Neutrophil (primary cell): Measurements from ENCODE around the gene SHISAL1.

ENCODE experiments used
- H3K27ac ChIP-seq: fragments of 200-600 bp; sonication (generic); 2 replicates; pipeline ENCODE4 v1.5.1; 2016; ENCODE audit warnings: mild to moderate bottlenecking, moderate library complexity
- H3K27me3 ChIP-seq: fragments of 200-600 bp; sonication (generic); 2 replicates; pipeline ENCODE4 v1.6.0; 2016; ENCODE audit warnings: mild to moderate bottlenecking
- H3K36me3 ChIP-seq: fragments of 200-600 bp; sonication (generic); 2 replicates; pipeline ENCODE4 v1.5.1; 2017
- H3K4me1 ChIP-seq, 2 experiments: fragments of 200-600 bp in 1 of 2; sonication (generic) in 1 of 2; 1 replicate in 1 of 2; 2 replicates in 1 of 2; pipeline versions ENCODE4 v1.5.1 to v1.6.1; 2013 to 2016; ENCODE audit warnings: low read depth in 1 of 2, low read length in 1 of 2, mild to moderate bottlenecking in 1 of 2, moderate library complexity in 1 of 2; ENCODE audit not compliant: control insufficient read depth in 1 of 2, insufficient read depth in 1 of 2
- H3K4me3 ChIP-seq, 2 experiments: fragments of 200-600 bp in 1 of 2; sonication (generic) in 1 of 2; 1 replicate in 1 of 2; 2 replicates in 1 of 2; pipeline ENCODE4 v1.5.1; 2013 to 2016; ENCODE audit warnings: low read depth in 1 of 2, low read length in 1 of 2, mild to moderate bottlenecking in 1 of 2, moderate library complexity in 1 of 2
- H3K9me3 ChIP-seq: fragments of 200-600 bp; sonication (generic); 2 replicates; pipeline ENCODE4 v1.5.1; 2016
- TF ChIP-seq, protein P1 (sequence below): fragments of 200-600 bp; sonication (generic); IDR thresholded peaks from 2 replicates; pipeline ENCODE4 v1.5.1; 2016; ENCODE audit warnings: antibody characterized with exemption

SHISAL1 gene

DNA sequence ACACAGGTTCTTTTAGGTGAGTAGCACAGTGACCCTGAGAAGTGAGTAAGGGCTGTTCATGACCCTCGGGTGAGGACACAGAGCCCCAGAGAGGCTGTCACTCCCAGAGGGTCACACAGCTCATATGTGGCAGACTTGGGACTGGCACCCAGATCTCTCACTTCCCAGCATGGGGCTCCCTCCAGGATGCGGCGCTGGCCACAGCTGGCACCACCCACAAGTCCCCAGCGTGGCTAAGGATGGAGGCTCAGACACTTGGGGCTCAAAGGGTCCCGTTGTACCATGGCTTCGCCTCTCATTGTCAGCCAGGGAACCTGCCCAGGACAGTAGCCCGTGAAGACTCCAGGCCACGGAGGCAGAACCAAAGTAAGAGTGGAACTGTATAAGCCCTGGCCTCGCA lies 6.0 kb upstream of the SHISAL1 start:
- H3K9me3 ChIP-seq: no peaks in the 10 kb centered on the region
- H3K36me3 ChIP-seq: no peaks in the 10 kb centered on the region
- TF ChIP-seq, protein P1, sequence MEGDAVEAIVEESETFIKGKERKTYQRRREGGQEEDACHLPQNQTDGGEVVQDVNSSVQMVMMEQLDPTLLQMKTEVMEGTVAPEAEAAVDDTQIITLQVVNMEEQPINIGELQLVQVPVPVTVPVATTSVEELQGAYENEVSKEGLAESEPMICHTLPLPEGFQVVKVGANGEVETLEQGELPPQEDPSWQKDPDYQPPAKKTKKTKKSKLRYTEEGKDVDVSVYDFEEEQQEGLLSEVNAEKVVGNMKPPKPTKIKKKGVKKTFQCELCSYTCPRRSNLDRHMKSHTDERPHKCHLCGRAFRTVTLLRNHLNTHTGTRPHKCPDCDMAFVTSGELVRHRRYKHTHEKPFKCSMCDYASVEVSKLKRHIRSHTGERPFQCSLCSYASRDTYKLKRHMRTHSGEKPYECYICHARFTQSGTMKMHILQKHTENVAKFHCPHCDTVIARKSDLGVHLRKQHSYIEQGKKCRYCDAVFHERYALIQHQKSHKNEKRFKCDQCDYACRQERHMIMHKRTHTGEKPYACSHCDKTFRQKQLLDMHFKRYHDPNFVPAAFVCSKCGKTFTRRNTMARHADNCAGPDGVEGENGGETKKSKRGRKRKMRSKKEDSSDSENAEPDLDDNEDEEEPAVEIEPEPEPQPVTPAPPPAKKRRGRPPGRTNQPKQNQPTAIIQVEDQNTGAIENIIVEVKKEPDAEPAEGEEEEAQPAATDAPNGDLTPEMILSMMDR: no peak
- no peak overlapping the region for H3K4me3 ChIP-seq
- no peak overlapping the region for H3K27ac ChIP-seq
- peaks cover 3% of the 10 kb centered on the region for H3K27me3 ChIP-seq
- H3K4me1 ChIP-seq: no peaks in the 10 kb centered on the region

DNA sequence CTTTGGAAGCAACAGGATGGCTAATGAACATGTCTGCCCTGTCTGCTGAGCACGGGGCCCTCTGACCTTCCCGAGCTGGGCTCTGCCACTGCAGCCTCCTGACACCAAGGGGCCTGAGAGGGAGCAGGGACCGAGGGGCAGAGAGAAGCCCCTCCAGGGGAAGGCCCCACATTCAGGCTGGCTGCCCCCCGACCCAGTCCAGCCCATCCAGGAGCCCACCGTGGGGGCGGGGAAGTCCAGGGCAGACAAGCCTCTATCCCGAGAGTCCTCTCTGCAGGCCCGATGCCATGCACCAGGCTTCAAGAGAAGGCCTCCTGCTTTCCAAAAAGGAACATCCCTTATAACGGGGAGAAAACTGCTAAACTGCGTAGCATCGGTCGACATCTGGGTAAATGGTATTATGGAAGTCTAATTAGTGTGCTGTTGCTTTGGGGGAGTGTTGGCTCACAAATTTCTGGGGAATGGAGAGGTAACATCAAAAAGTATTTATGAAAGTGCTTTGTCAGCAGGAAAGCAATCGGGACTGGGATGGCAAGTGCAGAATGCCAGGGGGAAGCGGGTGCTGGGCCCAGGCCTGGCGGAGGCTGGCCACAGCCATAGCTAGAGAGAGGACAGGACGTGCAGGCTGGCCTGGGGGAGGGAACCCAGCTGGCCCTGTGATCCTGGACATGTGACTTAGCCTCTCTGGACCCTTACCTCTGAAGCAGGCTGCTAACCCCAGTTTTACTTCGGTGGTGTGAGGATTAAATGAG lies 5.3 kb upstream of the SHISAL1 start:
- Histone ChIP-seq H3K27ac (no peak overlapping the region), H3K27me3 (no peaks in the 10 kb centered on the region), H3K36me3 (no peaks in the 10 kb centered on the region), H3K4me3 (no peak overlapping the region), H3K4me1 (no peaks in the 10 kb centered on the region), H3K9me3 (no peaks in the 10 kb centered on the region)
- TF ChIP-seq, protein P1: no peak

DNA sequence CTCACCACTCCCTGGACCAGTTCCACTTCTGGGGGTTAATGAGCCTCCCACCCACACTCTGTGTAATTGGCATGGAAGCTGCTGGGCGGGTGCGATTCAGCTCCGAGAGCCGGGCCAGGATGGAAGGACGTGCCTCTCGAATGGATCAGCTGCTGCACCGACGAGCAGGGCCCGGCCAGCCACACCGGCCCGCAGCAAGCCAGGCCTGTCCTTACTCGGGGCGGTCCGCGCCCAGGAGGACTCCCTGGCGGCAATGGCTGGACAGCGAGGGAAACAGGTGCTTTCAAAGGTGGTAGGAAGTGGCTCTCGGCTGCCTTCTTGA lies 4.3 kb upstream of the SHISAL1 start:
- H3K27me3 ChIP-seq: no peaks in the 10 kb centered on the region
- no peaks in the 10 kb centered on the region for H3K36me3 ChIP-seq
- TF ChIP-seq, protein P1: no peak
- H3K4me1 ChIP-seq: no peaks in the 10 kb centered on the region
- no peak overlapping the region for H3K4me3 ChIP-seq
- H3K27ac ChIP-seq: no peak overlapping the region
- no peaks in the 10 kb centered on the region for H3K9me3 ChIP-seq

DNA sequence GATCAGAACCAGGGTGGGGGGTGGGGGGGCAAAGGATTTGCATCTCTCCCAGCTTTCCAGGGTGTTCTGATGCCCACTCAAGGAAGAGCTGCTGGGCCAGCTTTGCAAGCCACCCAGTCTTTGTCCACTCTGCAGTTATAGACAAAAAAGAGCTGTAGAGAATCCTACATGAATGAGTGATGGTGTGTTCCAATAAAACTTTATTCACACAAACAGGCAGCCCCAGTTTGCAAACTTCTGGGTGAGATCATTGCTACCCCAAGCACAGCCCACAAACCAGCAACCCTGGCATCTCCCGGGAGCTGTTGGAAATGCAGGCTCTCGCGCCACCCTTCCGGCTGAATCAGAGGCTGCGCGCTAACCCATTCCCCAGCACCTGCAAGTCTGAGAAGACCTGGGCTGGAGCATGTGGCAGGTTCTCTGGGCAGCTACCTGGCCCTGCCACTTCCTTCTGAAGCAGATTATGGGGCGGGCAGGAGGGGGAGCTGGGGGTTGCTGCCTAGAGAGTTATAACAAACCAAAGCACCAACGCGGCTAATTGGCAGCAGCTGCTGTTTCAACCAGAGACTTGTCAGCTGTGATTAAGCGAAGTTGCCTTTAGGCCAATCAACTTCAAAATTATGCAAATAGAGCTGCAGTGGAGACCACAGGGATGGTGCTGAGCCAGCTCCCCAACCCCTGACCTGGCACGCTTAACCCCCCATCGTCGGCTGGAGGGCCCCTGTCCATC lies 3.8 kb upstream of the SHISAL1 start:
- H3K9me3 ChIP-seq: no peaks in the 10 kb centered on the region
- H3K27me3 ChIP-seq: no peaks in the 10 kb centered on the region
- H3K4me1 ChIP-seq: no peaks in the 10 kb centered on the region
- H3K4me3 ChIP-seq: no peak overlapping the region
- no peaks in the 10 kb centered on the region for H3K36me3 ChIP-seq
- no peak overlapping the region for H3K27ac ChIP-seq
- TF ChIP-seq, protein P1: no peak

DNA sequence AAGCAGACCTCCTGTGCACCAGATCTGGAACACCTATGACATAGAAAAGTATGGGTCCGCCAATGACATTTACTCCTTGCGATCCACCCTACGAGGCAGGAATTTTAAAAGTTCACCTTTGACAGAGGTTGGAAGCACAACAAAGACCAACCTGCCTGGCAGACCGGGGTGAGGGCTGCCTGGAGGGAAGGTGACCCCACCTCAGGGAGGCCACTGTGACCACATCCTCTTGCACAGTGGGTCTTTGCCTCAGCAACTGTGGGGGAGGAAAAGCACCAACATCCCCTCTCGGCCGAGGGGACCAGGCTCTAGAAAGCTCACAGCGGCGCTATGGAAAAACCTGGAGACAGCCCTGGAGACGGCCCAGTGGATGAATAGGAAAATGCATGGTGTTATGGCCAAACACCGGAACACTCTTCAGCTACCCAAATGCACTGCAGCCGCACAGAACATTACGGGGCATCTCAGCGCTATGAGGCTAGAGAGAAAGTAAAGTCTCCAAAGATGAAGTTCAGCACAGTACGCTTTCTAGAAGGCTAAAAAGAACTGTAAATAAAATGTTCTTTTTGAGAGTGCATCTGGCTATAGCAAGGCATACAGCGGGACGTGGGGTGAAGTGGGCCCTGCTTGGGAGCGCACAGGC lies 1.8 kb upstream of the SHISAL1 start:
- no peak overlapping the region for H3K4me3 ChIP-seq
- TF ChIP-seq, protein P1: no peak
- no peaks in the 10 kb centered on the region for H3K9me3 ChIP-seq
- H3K27me3 ChIP-seq: no peaks in the 10 kb centered on the region
- no peaks in the 10 kb centered on the region for H3K36me3 ChIP-seq
- no peaks in the 10 kb centered on the region for H3K4me1 ChIP-seq
- no peak overlapping the region for H3K27ac ChIP-seq
